Endothelial cell (in vitro differentiated cells): ENCODE measurements around the gene MSANTD4. TPM values are rescaled to one million over a fixed set of nuclear protein-coding genes. Genes with fewer than 3 reads are reported as not detected.
A peak's percentile ranks its signal among the peaks of the same experiment; 100 is the strongest.

Source experiments
- DNase-seq: peaks from one replicate; pipeline ENCODE4 v3.0.0; 2021; ENCODE audit warnings: low spot score
- H3K27ac Mint-ChIP-seq: one replicate; pipeline ENCODE4 v1.8.0; 2021; ENCODE audit warnings: mixed read lengths, inconsistent platforms; ENCODE audit not compliant: unreplicated experiment
- H3K27me3 Mint-ChIP-seq: one replicate; pipeline ENCODE4 v1.8.0; 2021; ENCODE audit warnings: mild to moderate bottlenecking, moderate library complexity, mixed read lengths, inconsistent platforms; ENCODE audit not compliant: unreplicated experiment
- H3K36me3 Mint-ChIP-seq: one replicate; pipeline ENCODE4 v1.8.0; 2021; ENCODE audit warnings: mild to moderate bottlenecking, low read depth, mixed read lengths, inconsistent platforms; ENCODE audit not compliant: unreplicated experiment
- H3K4me1 Mint-ChIP-seq: one replicate; pipeline ENCODE4 v1.8.0; 2021; ENCODE audit warnings: mild to moderate bottlenecking, mixed read lengths, inconsistent platforms; ENCODE audit not compliant: unreplicated experiment
- H3K4me3 Mint-ChIP-seq: one replicate; pipeline ENCODE4 v1.8.0; 2021; ENCODE audit warnings: mild to moderate bottlenecking, mixed read lengths, inconsistent platforms; ENCODE audit not compliant: unreplicated experiment
- H3K9me3 Mint-ChIP-seq: one replicate; pipeline ENCODE4 v1.8.0; 2021; ENCODE audit warnings: mixed read lengths, inconsistent platforms; ENCODE audit not compliant: unreplicated experiment
- CTCF ChIP-seq: fragments of 200-600 bp; sonication (generic); IDR thresholded peaks from one replicate; pipeline ENCODE4 v1.5.0; 2021; ENCODE audit warnings: antibody characterized with exemption; ENCODE audit not compliant: unreplicated experiment
- long read RNA-seq: library from polyadenylated mRNA; unstranded; transcript quantifications from one replicate; pipeline ENCODE4 v2.0.0, GENCODE V29; 2020; ENCODE audit not compliant: unreplicated experiment
- total RNA-seq: library from RNA; stranded (reverse); fragmentation: NEBNext Ultra II Directional; extraction: Animal tissue kit (Norgen Biotek cat#: 25700); gene quantifications from one replicate; pipeline ENCODE4 v1.2.1, GENCODE V29; 2021; ENCODE audit not compliant: unreplicated experiment

Gene MSANTD4
- 14.5 TPM for total RNA-seq
- long read RNA-seq, partial matches to known transcripts, result 0 of 4 reads
- long read RNA-seq, other reads (novel, unspliced or antisense), result 2 of 4 reads

GRCh38 chr11:106021967-106022794, at the start of gene MSANTD4:
Gene MSANTD4 (minus strand): TSS chr11:106022240. CDS start chr11:106010917, 11,323 bp downstream.
- H3K4me3 Mint-ChIP-seq, result peak within 1 kb of the TSS; percentile 97
- peak within 1 kb of the TSS; percentile 84 for H3K27ac Mint-ChIP-seq
- DNase-seq, result peak; percentile 94
- no peaks in the 10 kb centered on the region for H3K9me3 Mint-ChIP-seq
- H3K4me1 Mint-ChIP-seq, result peaks cover 17% of the 10 kb centered on the region
- no peak for TF ChIP-seq CTCF
- peaks cover 6% of the 10 kb centered on the region for H3K27me3 Mint-ChIP-seq
- H3K36me3 Mint-ChIP-seq, result no peaks in the 10 kb centered on the region

DNA sequence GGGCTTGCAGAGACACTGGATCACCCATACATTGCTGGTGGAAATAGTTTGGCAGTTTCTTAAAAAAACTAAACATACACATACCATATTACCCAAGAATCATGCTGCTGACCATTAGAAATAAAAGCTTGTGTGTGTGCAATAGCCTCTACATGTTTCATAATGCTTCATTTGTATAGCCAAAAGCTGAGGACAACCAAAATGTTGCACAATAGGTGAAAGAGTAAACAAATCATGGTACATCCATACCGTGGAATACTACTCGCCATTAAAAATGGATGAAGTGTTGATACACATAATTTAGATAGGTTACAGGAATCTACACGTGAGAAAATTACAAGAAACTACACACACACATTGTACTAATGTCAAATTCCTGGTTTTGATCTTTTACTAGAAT, 48.6 kb upstream of the MSANTD4 start:
- Mint-ChIP-seq H3K9me3 (no peaks in the 10 kb centered on the region), H3K27ac (no peak overlapping the region), H3K36me3 (no peaks in the 10 kb centered on the region), H3K27me3 (no peaks in the 10 kb centered on the region), H3K4me1 (no peaks in the 10 kb centered on the region), H3K4me3 (no peak overlapping the region)
- no peak for DNase-seq
- TF ChIP-seq CTCF, result no peak

GRCh38 chr11:106063009-106063408, 41.0 kb upstream of the MSANTD4 start:
- Mint-ChIP-seq H3K36me3 (no peaks in the 10 kb centered on the region), H3K27ac (no peak overlapping the region), H3K27me3 (no peaks in the 10 kb centered on the region), H3K9me3 (no peaks in the 10 kb centered on the region), H3K4me1 (no peaks in the 10 kb centered on the region), H3K4me3 (no peak overlapping the region)
- DNase-seq, result no peak
- no peak for TF ChIP-seq CTCF

DNA sequence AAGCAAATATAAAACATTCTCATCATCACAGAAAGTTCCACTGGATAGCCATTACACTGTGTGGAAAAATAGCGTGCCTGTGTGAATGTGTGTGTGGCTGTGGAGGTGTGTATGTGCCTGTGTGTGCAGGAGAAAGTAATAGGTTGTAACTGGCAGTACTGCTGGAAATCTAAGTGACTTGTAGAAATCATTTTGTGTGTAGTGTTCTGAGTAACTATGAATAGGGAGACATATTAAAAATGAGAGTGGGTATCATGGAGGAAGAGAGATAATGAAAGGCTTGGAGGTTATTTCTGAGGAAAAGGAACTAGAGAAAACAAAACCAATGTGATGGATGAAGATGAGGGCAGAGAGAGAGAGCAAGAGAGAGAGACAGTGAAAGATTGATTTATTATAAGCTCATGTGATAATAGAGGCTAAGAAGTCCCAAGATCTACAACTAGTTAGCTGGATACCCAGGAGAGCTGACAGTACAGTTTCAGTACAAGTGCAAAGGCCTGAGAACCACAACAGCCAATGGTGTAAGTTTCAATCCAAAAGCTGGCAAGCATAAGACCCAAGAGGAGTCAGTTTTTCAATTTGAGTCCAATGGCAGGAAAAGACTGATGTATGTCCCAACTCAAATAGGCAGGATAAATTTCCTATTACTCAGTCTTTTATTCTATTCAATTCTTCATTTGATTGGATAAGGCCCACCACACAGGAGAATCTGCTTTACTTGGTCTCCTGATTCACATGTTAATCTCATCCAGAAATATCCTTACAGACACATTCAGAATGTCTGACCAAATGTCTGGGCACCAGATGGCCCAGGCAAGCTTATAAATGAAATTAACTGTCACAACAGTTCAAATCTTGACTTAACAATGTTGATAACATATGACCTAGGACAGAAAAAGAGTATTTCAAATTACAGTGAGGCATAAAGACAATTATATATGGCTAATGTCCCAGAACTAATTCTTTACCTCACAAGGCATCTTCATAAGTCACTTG, 40.2 kb upstream of the MSANTD4 start:
- no peaks in the 10 kb centered on the region for H3K36me3 Mint-ChIP-seq
- no peak overlapping the region for H3K4me3 Mint-ChIP-seq
- no peaks in the 10 kb centered on the region for H3K4me1 Mint-ChIP-seq
- no peak for DNase-seq
- no peaks in the 10 kb centered on the region for H3K27me3 Mint-ChIP-seq
- no peaks in the 10 kb centered on the region for H3K9me3 Mint-ChIP-seq
- no peak for TF ChIP-seq CTCF
- H3K27ac Mint-ChIP-seq, result no peak overlapping the region
